Nephron progenitor cell (in vitro differentiated cells): ENCODE results near the gene DENND6B.

ENCODE experiments used
- DNase-seq: peaks from one replicate; pipeline ENCODE4 v3.0.0; 2021
- H3K27ac Mint-ChIP-seq: 2 replicates; pipeline ENCODE4 v1.8.0; 2021; ENCODE audit warnings: mild to moderate bottlenecking, moderate library complexity, mixed read lengths
- H3K27me3 Mint-ChIP-seq: 2 replicates; pipeline ENCODE4 v1.8.0; 2021; ENCODE audit warnings: mild to moderate bottlenecking, low read depth, mixed read lengths; ENCODE audit not compliant: poor library complexity
- H3K36me3 Mint-ChIP-seq: 2 replicates; pipeline ENCODE4 v1.8.0; 2021; ENCODE audit warnings: low read depth, mixed read lengths
- H3K4me1 Mint-ChIP-seq: 2 replicates; pipeline ENCODE4 v1.8.0; 2021; ENCODE audit warnings: mixed read lengths
- H3K4me3 Mint-ChIP-seq: 2 replicates; pipeline ENCODE4 v1.8.0; 2021; ENCODE audit warnings: mild to moderate bottlenecking, moderate library complexity, mixed read lengths
- H3K9me3 Mint-ChIP-seq: 2 replicates; pipeline ENCODE4 v1.8.0; 2021; ENCODE audit warnings: mild to moderate bottlenecking, moderate library complexity, mixed read lengths
- CTCF ChIP-seq: fragments of 200-600 bp; sonication (generic); IDR thresholded peaks from 2 replicates; pipeline ENCODE4 v1.5.0; 2021; ENCODE audit warnings: antibody characterized with exemption

The DENND6B gene

GRCh38 chr22:50278956-50279619 is 47.7 kb downstream of the DENND6B start:
- H3K27ac Mint-ChIP-seq: peak overlapping the region; percentile 29
- H3K4me3 Mint-ChIP-seq: no peak overlapping the region
- no peaks in the 10 kb centered on the region for H3K9me3 Mint-ChIP-seq
- peaks cover 36% of the 10 kb centered on the region for H3K36me3 Mint-ChIP-seq
- H3K4me1 Mint-ChIP-seq: peaks cover 8% of the 10 kb centered on the region
- no peak for DNase-seq
- TF ChIP-seq CTCF: no peak
- no peaks in the 10 kb centered on the region for H3K27me3 Mint-ChIP-seq

DNA sequence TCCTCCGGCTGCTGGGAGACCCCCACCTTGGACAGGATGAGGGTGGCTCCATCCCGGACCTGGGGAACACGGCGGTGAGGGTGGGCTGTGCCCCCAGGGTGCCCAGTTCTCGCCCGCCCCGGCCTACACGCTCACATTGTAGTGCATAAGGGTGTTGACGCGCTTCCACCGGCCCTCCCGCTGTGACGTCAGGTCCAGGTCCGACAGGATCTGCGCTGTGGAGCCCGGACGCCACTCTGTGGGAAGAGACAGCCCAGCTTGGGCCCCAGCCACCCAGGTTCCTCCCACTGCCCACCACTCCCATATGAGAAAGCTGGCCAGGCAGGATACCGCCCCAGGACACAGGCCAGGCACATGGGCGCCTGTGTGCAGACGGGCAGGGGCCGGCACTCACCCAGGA is 48.4 kb downstream of the DENND6B start:
- H3K36me3 Mint-ChIP-seq: peaks cover 42% of the 10 kb centered on the region
- H3K9me3 Mint-ChIP-seq: no peaks in the 10 kb centered on the region
- H3K27me3 Mint-ChIP-seq: no peaks in the 10 kb centered on the region
- H3K4me1 Mint-ChIP-seq: peaks cover 15% of the 10 kb centered on the region
- DNase-seq: no peak
- H3K27ac Mint-ChIP-seq: no peak overlapping the region
- H3K4me3 Mint-ChIP-seq: no peak overlapping the region
- TF ChIP-seq CTCF: no peak

DNA sequence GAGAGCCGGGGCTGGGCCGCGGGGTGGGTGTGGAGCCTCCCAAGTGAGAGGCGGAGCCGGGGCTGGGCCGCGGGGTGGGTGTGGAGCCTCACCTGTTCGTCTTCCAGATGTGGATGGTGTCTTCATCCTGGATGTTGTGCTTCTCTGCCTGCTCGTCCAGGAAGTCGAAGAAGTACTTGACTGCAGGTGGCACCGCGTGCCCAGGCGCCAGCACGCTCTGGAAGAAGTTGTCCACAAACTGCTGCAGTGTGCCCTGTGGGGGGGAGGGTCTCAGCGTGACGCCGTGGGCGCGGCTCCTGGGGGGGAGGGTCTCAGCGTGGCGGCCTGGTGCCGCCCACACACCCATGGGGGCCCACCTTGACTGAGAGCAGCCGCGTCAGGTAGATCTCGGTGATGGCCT is 49.1 kb downstream of the DENND6B start:
- no peak overlapping the region for H3K27ac Mint-ChIP-seq
- peaks cover 42% of the 10 kb centered on the region for H3K36me3 Mint-ChIP-seq
- peaks cover 21% of the 10 kb centered on the region for H3K4me1 Mint-ChIP-seq
- no peak for DNase-seq
- TF ChIP-seq CTCF: no peak
- no peak overlapping the region for H3K4me3 Mint-ChIP-seq
- H3K27me3 Mint-ChIP-seq: peaks cover 3% of the 10 kb centered on the region
- H3K9me3 Mint-ChIP-seq: no peaks in the 10 kb centered on the region

GRCh38 chr22:50276143-50276542 is 50.7 kb downstream of the DENND6B start:
- DNase-seq: no peak

DNA sequence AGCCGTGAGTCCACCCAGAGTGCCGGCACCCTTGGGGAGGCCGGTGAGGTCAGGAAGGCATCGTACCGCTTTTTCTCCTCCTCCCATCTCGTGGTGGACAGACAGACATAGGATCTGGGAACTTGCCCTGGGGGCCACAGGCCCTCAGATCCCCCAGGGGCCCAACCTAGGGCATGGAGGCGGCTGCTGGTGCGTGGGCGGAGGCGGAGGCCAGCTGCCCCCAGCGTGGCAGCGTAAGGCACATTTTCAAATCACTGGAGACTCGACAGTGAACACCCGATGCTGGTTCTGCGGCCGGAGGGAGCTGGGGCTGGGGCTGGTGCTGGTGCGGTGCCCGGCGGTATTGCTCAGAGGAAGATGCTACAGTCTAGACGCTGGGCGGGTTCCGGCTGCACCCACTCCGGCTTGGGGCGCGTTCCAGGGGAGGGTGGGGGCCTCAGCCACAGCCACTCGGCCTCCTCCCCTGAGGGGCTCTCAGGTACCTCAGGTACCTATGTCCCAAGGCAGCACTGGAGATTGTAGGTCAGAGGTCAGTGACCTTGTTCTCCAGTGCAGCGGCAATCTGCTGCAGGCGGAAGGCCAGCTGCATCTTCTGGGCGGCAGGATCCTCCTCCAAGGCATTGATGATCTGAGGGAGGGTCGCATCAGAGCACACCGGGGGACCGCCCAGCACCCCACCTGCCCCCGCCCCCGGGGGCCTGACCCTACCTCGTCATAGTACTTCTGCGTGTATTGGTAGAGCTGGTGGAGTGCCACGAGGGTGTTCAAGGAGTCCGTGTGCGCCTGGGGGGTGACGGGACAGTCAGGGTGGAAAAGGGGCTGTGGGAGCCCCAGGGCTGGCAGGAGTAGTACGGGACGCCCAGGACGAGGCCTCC is 51.4 kb downstream of the DENND6B start:
- Mint-ChIP-seq H3K4me1 (peaks cover 25% of the 10 kb centered on the region), H3K27me3 (peaks cover 14% of the 10 kb centered on the region), H3K9me3 (no peaks in the 10 kb centered on the region), H3K36me3 (peaks cover 36% of the 10 kb centered on the region), H3K27ac (no peak overlapping the region), H3K4me3 (no peak overlapping the region)
- TF ChIP-seq CTCF: no peak
- no peak for DNase-seq

More at GRCh38 chr22:50276143-50276542, 50.7 kb downstream of the DENND6B start:
- Mint-ChIP-seq H3K9me3 (no peaks in the 10 kb centered on the region), H3K27ac (no peak overlapping the region), H3K4me3 (no peak overlapping the region), H3K4me1 (peaks cover 25% of the 10 kb centered on the region), H3K36me3 (peaks cover 42% of the 10 kb centered on the region), H3K27me3 (peaks cover 6% of the 10 kb centered on the region)
- no peak for TF ChIP-seq CTCF
